ENCODE measurements around the gene ZNF263. TPM values are rescaled to one million over a fixed set of nuclear protein-coding genes. Genes with fewer than 3 reads are reported as not detected.

Gene ZNF263
- total and polyA plus RNA-seq, 2 experiments from 2014 or later, result 9.2 to 66.9 TPM

DNA sequence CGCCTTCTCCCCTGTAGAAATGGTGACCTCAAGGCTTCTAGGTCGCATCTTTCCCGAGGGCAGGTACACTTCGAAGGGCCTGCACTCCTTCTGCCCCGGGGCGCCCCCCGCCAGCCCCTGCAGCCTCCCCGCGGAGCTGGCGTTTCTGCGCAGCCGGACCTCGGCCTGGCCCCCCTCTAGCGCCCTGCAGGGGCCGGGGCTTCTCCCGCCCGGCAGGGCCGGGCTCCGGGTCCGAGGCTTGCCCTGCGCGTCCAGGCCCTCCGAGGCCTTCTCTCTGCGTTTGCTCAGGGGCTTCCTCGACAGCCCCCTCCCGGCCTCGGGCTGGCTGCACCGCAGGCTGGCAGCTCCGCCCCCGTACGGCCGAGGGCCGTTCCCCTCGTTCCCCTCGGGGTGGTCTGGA is 29.0 kb upstream of the ZNF263 start (continued):
- TF ChIP-seq, protein P1, sequence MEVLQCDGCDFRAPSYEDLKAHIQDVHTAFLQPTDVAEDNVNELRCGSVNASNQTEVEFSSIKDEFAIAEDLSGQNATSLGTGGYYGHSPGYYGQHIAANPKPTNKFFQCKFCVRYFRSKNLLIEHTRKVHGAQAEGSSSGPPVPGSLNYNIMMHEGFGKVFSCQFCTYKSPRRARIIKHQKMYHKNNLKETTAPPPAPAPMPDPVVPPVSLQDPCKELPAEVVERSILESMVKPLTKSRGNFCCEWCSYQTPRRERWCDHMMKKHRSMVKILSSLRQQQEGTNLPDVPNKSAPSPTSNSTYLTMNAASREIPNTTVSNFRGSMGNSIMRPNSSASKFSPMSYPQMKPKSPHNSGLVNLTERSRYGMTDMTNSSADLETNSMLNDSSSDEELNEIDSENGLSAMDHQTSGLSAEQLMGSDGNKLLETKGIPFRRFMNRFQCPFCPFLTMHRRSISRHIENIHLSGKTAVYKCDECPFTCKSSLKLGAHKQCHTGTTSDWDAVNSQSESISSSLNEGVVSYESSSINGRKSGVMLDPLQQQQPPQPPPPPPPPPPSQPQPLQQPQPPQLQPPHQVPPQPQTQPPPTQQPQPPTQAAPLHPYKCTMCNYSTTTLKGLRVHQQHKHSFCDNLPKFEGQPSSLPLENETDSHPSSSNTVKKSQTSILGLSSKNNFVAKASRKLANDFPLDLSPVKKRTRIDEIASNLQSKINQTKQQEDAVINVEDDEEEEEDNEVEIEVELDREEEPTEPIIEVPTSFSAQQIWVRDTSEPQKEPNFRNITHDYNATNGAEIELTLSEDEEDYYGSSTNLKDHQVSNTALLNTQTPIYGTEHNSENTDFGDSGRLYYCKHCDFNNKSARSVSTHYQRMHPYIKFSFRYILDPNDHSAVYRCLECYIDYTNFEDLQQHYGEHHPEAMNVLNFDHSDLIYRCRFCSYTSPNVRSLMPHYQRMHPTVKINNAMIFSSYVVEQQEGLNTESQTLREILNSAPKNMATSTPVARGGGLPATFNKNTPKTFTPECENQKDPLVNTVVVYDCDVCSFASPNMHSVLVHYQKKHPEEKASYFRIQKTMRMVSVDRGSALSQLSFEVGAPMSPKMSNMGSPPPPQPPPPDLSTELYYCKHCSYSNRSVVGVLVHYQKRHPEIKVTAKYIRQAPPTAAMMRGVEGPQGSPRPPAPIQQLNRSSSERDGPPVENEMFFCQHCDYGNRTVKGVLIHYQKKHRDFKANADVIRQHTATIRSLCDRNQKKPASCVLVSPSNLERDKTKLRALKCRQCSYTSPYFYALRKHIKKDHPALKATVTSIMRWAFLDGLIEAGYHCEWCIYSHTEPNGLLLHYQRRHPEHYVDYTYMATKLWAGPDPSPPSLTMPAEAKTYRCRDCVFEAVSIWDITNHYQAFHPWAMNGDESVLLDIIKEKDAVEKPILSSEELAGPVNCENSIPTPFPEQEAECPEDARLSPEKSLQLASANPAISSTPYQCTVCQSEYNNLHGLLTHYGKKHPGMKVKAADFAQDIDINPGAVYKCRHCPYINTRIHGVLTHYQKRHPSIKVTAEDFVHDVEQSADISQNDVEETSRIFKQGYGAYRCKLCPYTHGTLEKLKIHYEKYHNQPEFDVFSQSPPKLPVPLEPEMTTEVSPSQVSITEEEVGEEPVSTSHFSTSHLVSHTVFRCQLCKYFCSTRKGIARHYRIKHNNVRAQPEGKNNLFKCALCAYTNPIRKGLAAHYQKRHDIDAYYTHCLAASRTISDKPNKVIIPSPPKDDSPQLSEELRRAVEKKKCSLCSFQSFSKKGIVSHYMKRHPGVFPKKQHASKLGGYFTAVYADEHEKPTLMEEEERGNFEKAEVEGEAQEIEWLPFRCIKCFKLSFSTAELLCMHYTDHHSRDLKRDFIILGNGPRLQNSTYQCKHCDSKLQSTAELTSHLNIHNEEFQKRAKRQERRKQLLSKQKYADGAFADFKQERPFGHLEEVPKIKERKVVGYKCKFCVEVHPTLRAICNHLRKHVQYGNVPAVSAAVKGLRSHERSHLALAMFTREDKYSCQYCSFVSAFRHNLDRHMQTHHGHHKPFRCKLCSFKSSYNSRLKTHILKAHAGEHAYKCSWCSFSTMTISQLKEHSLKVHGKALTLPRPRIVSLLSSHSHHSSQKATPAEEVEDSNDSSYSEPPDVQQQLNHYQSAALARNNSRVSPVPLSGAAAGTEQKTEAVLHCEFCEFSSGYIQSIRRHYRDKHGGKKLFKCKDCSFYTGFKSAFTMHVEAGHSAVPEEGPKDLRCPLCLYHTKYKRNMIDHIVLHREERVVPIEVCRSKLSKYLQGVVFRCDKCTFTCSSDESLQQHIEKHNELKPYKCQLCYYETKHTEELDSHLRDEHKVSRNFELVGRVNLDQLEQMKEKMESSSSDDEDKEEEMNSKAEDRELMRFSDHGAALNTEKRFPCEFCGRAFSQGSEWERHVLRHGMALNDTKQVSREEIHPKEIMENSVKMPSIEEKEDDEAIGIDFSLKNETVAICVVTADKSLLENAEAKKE (CRISPR knock-in tag; IDR thresholded peaks at IDR 0.05), result no peak
- TF ChIP-seq, protein P2, sequence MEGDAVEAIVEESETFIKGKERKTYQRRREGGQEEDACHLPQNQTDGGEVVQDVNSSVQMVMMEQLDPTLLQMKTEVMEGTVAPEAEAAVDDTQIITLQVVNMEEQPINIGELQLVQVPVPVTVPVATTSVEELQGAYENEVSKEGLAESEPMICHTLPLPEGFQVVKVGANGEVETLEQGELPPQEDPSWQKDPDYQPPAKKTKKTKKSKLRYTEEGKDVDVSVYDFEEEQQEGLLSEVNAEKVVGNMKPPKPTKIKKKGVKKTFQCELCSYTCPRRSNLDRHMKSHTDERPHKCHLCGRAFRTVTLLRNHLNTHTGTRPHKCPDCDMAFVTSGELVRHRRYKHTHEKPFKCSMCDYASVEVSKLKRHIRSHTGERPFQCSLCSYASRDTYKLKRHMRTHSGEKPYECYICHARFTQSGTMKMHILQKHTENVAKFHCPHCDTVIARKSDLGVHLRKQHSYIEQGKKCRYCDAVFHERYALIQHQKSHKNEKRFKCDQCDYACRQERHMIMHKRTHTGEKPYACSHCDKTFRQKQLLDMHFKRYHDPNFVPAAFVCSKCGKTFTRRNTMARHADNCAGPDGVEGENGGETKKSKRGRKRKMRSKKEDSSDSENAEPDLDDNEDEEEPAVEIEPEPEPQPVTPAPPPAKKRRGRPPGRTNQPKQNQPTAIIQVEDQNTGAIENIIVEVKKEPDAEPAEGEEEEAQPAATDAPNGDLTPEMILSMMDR (conservative IDR thresholded peaks at IDR 0.05; ENCODE audit: low read depth in 2 of 2), result no peak
- TF ChIP-seq EZH2 (IDR thresholded peaks at IDR 0.05; ENCODE audit: low read depth, unreplicated experiment) (no peak), EZH2phosphoT487 (IDR thresholded peaks at IDR 0.05; ENCODE audit: unreplicated experiment) (no peak), ZNF114 (CRISPR knock-in tag; IDR thresholded peaks at IDR 0.05) (no peak), CREB1 (CRISPR knock-in tag; IDR thresholded peaks at IDR 0.05; ENCODE audit: low read depth) (no peak), ZNF331 (CRISPR knock-in tag; IDR thresholded peaks at IDR 0.05; ENCODE audit: low read depth) (no peak)
